Retina (tissue), 1 donor: ENCODE measurements around the gene NLGN3.
A peak's percentile ranks its signal among the peaks of the same experiment; 100 is the strongest.

Experiments
- DNase-seq: peaks from one replicate; pipeline ENCODE4 v3.0.0-alpha.2; 2016

Gene NLGN3

DNA sequence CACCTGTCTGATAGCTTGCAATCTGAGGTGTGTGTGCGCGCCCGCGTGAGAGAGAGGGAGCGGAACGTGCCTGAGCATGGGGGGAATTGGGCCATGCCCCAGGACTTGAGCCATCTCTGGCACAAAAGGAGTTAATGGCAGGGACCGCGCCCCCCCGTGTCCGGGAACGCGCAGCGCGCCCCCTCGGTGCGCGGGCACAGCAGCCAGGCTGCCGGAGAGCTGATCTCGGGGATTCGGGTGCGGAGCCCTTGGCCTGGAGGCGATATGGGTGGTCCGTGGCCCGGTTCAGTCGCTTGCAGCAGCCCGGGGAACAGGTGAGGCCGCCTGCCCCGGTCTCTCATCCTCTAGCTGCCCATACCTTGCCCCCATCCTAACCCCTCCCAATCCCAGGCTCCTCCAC, at the start of gene NLGN3:
Gene NLGN3 (plus strand): TSS at position 191 of the 400 bp plus-strand sequence. CDS start 2,909 bp downstream, outside the sequence.
- peak; percentile 65 for DNase-seq

DNA sequence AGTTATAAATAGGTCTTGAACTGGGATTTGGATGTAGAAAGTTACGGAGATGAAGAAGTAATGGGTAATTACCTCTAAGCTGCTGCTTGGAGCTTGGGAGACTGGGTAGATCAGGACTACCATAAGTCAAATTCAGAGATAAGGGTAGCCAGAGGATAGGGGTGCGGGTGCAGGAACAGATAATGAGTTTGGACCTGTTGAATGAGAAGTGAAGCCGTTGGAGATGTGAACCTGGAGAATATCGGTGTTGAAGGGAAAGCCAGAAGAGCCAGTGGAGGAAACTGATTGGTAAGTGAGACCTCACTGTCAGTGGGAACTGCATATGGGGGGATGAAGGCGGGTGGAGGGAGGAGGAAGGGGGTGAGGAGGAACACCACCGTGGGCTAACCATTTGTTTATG, 49.6 kb upstream of the NLGN3 start:
- DNase-seq = no peak

DNA sequence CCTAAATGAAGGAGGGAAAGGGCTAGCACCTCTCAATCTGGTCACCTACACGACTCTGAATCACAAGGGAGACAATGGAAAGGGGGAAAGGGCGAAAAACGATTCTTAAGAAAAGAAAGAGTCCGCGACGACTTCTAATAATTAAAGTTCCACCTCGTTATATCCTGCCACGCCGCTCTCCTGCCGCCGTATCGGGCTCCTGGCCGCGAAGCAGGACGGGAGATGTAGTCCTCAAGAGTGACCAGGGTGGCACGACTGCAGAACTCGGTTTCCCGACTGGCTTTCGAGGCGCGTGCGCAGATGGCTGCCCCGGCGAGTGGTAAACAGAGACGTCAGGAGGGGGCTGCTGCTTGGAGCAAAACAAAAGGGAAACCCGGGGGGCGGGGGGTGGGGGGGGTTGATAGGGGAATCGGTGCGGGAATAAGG, 49.1 kb upstream of the NLGN3 start, which contains the start of gene FOXO4:
Gene FOXO4 (plus strand): TSS at position 297 of the 426 bp plus-strand sequence. CDS start 678 bp downstream, outside the sequence.
- peak; percentile 72 for DNase-seq

DNA sequence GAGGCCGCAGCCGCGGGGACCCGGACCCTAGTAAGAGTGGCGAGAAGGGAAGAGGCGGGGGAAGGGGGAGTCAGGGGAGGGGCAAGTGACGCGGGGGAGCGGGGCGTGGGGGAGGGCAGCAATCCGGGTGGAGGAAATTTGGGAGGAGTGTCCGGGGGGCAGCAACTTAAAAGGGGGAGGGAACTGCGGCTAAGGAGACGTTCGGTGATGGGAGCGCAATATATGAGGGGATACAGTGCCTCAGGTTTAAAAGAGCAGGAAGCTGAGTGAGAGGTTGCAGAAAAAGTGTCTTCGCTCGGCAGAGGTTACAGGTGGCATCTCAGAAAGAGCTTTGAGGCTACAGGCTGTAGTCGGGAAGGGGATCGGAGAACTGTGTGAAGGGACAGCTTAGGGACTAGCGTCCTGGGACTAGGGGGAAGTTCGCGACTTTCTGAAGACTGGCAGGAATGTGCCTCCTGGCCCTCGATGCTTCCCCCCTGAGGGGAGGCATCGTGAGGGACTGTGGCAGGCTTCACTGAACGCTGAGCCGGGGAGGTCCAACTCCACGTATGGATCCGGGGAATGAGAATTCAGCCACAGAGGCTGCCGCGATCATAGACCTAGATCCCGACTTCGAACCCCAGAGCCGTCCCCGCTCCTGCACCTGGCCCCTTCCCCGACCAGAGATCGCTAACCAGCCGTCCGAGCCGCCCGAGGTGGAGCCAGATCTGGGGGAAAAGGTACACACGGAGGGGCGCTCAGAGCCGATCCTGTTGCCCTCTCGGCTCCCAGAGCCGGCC, 48.5 kb upstream of the NLGN3 start:
- DNase-seq = peak; percentile 34

DNA sequence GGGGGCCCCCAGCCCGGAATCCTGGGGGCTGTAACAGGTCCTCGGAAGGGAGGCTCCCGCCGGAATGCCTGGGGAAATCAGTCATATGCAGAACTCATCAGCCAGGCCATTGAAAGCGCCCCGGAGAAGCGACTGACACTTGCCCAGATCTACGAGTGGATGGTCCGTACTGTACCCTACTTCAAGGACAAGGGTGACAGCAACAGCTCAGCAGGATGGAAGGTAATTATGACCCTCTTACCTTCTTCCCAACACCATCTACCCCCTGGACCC, 47.9 kb upstream of the NLGN3 start:
- DNase-seq = no peak

DNA sequence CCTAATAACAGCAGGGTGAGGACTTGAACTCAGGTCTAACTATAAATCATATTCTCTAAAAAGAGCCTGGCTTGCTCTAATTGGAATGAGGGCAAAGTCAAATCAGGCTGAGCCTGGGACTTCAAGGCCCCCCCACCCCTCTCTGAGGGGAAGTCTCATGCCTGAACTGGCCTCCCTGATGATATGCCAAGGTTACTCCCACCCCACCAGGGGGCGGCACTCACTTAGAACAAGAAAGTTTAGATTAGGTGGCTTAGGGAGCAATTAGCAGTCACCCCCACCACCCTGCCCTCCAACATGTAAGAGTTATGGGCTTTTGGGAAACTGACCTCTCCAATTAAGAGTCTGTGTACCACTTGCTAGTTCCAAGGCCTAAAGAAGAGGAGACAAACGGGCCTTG, 46.3 kb upstream of the NLGN3 start:
- no peak for DNase-seq

DNA sequence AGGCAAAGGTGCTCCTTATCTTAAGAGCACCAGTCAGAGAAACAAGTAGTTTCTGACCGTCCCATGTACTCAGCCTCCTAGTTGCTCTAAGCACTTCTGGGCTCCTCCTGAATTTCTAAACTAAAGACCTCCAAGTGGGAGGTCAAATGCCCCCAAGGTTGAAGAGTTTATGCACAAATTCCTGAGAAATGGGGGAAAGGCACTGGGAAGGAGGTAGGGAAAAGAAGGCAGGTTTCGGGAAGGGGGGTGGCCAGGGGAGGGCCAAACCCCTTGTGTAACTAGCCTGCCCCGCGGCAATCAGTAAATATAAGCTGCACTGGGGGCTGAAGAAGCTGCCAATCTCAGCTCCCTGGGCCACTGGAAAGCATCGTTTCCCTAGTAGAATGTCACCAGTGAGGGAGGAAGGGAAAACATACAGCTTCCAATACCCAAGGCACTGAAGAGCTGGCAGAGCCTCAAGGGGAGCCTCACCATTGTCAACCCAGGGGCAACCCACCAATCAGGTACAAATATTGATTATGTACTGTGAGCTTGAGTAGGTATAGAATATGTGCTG, 45.6 kb upstream of the NLGN3 start:
- DNase-seq = no peak

DNA sequence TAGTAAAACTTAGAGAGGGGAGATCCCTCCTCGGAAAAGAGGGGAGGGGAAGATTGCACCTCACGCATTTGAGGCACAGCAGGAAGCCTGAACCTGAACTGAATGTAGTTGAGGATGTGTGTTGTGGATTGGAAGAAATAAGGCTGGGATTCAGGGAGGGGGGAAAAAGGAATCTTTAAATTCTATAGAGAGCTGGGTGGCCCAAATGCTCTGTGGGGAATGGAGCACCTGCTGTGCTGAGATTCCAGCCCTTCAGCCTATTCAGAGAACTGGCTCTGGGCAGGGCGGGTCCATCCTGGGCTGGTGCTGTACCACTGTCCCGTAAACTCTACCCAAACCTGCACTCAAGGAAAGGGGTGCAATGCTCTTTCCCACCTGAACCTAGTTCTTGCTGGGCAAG, 44.9 kb upstream of the NLGN3 start:
- no peak for DNase-seq

DNA sequence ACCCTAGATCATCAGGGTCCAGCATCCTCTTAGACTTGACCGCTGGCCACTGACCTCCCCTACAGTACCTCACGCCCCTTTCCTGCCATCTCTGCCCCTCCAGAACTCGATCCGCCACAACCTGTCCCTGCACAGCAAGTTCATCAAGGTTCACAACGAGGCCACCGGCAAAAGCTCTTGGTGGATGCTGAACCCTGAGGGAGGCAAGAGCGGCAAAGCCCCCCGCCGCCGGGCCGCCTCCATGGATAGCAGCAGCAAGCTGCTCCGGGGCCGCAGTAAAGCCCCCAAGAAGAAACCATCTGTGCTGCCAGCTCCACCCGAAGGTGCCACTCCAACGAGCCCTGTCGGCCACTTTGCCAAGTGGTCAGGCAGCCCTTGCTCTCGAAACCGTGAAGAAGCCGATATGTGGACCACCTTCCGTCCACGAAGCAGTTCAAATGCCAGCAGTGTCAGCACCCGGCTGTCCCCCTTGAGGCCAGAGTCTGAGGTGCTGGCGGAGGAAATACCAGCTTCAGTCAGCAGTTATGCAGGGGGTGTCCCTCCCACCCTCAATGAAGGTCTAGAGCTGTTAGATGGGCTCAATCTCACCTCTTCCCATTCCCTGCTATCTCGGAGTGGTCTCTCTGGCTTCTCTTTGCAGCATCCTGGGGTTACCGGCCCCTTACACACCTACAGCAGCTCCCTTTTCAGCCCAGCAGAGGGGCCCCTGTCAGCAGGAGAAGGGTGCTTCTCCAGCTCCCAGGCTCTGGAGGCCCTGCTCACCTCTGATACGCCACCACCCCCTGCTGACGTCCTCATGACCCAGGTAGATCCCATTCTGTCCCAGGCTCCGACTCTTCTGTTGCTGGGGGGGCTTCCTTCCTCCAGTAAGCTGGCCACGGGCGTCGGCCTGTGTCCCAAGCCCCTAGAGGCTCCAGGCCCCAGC, 43.8 kb upstream of the NLGN3 start:
- no peak for DNase-seq

DNA sequence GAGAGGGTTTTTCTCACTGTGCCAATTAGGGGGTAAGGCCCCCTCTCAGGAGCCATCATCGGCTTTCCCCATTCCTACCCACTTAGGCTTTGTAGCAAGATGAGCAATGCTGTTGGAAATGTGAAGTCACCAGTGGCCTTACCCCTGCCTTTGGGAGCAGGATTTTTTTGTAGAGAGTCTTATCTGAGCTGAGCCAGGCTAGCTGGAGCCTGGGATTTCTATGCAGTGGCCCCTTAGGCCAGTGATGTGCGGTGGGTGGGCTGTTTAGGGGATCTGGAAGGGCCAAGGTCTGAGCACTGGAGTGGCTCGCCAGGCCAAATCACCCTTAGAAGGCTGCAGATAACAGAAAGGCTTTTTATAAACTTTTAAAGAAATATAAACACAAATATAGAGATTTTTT, 42.3 kb upstream of the NLGN3 start:
- no peak for DNase-seq

DNA sequence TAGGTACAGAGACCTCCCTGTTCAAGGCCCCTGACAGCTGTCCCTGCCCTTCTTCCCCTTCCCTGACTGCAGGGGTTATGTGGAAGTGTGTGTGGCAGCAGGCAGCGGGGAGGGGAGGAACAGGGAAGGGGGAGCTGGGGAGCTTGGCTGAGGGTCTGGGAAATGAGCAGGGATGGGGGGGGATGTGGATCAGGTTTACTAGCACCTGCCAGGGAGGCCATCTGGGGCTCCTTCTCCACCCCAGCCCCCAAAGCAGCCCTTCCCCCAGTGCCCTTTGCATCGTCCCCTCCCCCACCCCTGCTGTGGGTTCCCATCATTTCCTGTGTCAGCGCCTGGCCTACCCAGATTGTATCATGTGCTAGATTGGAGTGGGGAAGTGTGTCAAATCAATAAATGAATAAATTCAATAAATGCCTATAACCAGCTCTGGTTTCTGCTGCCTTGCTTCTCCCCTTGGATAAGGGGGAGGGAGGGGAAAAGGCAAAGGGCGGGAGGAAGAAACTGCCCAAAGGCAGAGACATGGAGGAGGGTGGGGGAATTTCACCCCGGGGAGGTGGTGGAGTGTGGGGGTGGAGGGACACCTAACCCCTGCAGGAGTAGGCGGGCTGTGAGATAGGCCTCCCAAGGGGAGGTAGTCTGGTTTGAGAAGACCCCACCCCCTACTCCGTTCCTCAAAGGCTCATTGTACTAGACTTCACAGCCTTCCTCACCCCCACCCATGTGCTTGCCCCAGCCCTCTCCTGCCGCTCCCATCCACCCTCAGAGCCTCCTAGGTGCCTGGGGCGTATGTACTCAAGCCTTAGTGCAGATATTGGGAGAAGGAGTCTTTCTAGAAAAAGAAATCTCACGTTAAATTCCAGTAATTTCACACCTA, 41.3 kb upstream of the NLGN3 start:
- DNase-seq = no peak

DNA sequence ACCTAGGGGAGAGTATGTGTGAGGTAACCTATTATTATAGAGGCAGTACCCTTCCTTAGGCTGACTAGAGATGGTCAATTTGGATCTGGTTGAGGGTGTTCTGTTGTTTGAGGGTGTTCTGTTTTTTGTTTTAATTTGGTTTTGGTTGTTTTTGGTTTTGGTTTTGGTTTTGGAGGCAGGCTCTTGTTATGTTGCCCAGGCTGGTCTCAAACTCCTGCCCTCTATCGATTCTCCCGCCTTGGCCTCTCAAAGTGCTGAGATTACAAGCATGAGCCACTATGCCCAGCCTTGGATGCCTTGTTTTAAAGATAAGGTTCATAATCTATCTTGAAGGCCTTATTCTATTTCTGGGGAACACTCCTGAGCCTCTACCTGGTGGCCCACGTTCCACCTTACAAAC, 39.0 kb upstream of the NLGN3 start:
- no peak for DNase-seq

DNA sequence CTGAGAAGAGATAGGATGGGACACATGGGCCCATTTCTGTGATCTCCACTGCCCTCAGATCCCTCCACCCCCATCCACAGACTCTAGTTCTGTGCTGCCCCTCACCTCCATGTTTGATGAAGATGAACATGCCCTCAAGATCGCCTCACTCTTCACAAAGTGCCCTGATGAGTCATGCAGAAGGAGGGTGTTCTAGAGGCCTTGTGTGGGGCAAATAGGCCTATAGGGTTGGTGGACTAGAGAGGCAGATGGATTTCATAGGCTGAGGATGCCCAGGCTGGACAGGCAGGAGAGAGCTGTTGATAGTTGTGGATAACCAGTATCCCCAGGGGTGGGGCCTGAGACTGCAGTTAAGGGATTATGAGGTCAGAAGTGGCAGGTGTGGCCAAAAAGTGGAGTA, 38.2 kb upstream of the NLGN3 start, which contains the start of gene CXorf65:
Gene CXorf65 (minus strand): TSS at position 314 of the 400 bp plus-strand sequence. CDS start 184 bp downstream, at position 130.
- no peak for DNase-seq

DNA sequence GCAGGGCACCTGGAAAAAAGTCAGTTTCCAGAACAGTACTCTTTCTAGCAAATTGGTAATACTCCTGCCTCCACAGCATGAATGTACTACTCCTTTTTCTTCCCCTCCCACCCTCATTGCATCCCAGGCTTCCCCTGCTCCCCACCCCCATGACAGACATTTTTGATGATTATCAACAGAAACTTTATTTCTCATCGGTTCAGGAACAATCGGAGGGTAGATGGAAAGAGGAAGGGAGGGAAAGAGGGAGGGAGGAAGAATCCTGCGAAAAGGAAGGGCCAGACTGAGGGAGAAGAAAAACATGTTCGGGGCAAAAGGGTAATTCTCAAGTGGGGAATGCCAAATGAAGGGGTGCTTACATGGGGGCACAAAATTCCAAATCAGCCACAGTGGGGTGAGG, 37.4 kb upstream of the NLGN3 start:
- DNase-seq = no peak

DNA sequence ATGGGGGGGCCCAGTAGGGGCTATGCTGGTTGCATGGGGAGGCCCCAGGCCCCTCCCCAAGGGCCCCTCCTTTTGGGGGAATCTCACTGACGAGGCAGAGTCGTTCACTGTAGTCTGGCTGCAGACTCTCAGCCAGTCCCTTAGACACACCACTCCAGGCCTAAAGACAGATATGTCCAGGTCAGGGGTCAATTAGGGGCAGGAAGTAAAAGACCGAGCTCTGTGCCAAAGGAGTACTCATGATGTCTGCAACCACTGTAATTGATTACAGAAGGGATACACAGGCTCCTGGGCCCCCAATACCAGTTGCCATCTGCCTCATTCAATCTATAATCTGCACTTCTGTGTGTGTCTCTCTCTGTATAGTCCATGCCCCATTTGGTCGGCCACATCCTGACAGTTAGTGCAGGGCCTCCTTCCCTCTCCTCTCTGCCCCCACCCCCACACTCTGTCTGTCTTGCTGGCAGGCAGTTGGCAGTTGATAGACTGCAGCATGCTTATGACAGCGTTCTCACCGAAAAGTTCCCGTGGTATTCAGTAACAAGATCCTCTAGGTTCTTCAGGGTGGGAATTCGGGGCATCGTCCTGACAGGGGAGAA, 36.8 kb upstream of the NLGN3 start:
- no peak for DNase-seq

DNA sequence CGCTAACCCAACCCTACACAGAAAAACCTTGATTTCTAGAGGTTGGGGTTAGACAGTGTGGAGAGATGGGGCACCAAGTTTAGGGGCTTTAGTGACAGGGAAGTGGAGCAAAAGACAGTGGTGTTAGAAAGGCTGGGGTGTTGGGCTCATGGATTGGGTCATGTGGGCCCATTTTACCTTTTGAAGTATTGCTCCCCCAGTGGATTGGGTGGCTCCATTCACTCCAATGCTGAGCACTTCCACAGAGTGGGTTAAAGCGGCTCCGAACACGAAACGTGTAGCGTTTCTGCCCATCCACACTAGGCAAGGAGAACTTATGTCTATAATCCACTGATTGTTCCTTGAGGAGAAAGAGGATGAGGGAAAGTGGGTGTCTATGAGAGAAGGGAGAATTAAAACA, 35.6 kb upstream of the NLGN3 start:
- DNase-seq = no peak

DNA sequence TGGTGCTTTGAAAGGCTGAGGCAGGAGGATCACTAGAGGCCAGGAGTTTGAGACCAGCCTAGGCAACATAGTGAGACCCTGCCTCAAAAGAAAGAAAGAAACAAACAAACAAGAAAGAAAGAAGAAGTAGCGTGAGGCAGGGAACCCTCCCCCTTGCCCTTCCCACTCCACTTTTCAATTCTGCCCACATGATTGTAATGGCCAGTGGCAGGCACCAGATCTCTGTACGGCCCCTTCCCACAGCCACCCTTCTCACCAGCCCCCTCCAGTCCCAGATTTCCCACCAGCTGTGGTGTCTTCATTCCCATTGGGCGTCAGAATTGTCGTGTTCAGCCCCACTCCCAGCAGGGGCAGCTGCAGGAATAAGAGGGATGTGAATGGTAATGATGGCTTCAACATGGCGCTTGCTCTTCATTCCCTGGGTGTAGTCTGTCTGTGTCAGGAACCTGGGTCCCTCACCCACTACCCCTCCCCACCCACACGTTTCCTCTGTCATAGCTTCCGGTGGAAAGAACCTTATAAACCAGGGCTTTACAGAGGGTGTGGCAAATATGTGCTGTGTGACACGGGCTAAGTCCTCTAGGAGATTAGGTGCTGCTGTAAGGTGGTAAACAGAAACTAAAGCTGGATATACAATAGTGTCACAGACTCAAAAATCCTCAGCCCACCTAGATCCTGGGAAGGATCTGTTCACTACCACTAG, 33.3 kb upstream of the NLGN3 start, which contains the start of gene IL2RG:
Gene IL2RG (minus strand): TSS at position 437 of the 703 bp plus-strand sequence. CDS start 38 bp downstream, at position 399.
- no peak for DNase-seq

DNA sequence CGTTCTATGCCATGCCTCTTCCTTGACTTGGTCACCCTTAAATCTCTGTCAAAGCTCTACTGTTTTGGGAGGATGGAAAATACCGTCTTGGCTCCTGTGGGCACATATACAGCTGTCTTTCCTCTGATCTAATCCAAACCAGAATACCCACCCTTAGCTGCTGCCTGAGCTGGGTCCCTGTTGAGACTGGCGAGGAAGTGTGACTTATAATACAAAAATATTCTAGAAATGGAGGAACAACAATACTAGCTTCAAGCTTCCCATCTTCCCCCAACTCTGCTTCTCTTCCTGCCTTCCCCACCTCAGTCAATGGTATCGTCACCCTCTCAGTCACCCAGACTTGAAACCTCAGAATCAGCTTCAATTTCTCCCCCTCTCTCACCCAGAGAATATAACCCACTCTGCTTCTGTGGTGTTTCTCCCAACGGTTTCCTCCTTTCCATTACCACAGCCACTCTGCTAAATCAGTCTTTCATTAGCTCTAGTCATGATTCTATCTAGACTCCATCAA, 32.7 kb upstream of the NLGN3 start:
- DNase-seq = no peak

DNA sequence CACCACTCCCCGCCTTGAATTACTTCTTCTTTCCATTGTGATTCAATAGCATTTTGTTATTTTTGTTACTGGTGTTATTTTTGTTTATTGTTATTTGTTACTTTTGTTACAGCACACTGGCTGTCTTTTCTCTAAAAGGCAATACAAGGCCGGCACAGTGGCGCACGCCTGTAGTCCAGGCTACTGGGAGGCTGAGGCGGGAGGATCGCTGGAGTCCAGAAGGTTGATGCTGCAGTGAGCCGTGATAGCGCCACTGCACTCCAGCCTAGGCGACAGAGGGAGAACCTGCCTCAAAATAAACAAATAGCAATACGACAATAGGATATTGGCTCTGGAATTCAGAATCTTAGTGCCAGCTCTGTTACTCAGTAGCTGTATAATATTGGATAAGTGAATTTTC, 27.3 kb upstream of the NLGN3 start:
- DNase-seq = no peak

DNA sequence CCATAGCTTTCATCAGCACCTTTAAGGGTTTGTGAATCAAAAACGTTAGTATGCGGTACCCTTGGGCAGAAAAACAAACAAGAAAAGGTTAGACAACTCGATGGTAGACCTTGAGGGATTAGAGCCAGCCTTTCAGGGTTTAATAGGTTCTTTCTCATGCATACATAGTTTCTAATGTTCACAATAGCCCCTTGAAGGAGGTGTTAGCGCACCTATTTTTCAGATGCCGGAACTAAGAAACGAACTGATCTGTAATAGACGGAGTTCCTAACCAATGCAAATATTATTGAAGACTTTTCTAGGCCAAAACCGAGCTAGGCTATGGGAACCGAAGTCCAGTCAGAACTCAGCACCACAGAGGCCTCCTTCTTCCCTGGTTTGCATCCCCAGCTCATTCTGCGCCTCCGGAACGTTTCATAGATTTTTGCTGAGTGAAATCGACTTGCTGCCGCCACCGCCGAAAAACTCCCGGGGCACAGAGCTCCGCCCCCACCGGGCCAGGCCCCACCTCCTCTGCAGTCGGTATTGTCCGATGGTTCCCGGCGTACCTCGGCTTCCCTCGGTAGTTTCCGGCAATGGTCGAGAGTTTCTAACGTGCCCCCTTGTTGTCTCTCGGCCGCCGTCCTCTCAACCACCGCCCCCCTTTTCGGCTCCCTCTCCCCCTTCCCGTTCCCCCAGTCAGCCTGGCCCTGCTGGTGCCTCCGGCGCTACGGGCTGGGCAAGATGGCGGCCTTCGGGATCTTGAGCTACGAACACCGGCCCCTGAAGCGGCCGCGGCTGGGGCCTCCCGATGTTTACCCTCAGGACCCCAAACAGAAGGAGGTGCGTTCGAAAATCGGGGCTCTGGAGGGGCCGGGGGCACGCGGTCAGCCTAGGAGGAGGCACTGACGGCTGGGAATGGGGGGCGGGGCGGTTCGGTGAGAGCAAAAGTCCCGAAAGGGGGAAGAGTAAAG, 26.3 kb upstream of the NLGN3 start, which contains the start of gene MED12:
Gene MED12 (plus strand): TSS at position 565 of the 953 bp plus-strand sequence. CDS start 159 bp downstream, at position 724.
- DNase-seq = peak; percentile 78
